KG1 (cell line): ENCODE measurements around the gene CPNE8.

ENCODE experiments used
- DNase-seq: peaks from one replicate; lab custom pipeline; 2025; lab: John Stamatoyannopoulos, UW

CPNE8 gene

DNA sequence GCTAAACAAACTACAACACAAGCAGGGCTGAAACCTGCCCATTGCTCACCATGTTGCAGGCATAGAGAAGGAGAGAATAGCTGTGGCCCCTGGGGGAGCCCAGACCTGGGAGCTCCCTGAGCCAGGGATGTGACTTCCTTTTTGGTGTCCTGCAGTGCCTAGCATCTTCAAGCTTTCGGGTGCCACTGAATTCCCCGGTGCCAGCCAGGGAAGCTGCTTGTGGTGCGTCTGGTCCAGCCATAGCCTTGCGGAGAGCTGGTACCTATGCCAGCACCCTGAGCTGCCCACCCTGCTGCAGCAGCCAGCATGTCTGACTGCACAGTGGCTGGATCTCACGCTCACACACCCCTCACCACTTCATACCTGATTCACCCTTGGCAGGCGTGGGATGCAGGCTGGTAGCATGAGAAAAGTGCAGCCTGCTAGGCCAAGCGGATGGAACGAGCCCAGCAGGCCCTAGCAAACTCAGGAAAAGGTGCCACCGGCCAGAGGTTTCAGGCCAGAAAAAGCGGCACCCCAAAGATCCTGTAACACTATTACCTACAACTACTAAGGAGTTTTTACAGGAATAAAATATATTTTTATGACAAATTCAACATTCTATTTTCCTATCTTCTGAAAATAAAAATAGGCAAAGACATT, 183.7 kb downstream of the CPNE8 start:
- no peak for DNase-seq

DNA sequence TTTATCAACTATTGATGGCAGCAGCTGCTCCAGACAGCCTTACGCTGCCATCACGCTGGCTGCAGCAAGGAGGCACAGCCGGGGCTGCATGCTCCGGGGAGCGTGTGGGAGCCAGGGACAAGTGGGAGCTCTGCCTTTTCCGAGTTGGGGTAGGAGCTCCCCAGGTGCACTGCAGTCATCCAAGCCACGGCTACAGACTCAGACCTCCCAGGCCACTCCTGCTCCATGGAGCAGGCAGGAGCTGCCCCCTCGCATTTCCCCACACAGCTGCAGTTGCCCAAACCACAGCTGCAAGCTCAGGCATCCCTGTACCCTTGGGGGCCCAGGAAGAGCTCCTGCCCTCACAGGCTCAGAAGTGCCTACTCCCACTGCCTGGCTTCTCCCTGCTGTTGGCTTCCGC, 184.7 kb downstream of the CPNE8 start:
- DNase-seq, result no peak

DNA sequence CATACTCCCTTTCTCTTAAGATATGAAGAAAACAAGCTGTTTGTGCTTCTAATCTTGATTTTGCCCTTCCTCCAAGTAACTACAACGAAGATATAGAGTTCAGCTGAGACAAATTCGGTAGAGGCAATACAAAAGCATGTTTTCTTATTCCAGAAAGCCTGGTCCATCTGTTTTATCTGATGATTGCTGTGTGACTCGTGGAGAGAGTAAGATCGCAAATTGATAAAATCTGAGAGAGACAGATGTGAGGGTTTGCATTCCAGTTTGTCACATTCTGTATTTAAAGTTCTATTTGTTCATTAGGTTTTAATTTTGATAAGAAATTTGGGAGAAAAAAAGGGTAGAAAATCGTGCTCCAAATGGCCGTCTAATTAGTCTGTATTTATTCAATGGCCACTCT, 192.1 kb downstream of the CPNE8 start:
- DNase-seq, result no peak

DNA sequence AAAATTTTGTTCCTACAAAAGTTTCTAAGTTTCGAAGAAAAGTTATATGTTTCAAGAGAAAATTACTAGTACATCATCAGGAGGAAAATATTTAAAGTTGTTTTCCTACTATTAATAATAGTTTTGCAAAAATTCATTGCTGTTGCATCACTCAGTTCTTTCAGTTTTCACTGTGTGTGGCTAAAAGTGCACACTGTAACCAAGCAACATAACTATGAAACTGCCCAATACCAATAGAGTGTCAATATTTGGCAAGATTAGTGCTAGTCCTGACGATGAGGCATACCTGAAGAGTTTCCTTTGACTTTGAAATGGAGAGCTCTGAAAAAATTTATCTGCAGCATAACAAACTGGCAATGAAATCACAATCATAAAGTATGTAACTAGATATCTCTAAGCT, 194.3 kb downstream of the CPNE8 start:
- no peak for DNase-seq

DNA sequence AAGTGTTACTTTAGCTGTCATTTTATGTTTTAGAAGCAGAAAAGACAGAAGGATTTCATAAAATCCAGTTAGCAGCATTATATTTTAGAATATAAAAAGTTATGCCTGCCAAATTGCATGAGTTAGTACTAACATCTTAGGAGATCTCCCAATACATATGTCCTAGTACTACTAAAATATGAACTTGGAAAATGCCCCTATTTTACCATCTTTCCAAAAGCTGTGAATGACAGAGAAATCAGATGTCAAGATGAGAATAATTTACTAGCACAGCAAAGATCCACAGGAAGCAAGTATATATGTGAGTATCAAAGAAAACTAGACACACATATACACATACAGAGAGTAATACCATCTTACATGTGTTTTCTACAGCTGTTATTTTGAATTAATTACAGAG, 196.9 kb downstream of the CPNE8 start:
- DNase-seq, result no peak

DNA sequence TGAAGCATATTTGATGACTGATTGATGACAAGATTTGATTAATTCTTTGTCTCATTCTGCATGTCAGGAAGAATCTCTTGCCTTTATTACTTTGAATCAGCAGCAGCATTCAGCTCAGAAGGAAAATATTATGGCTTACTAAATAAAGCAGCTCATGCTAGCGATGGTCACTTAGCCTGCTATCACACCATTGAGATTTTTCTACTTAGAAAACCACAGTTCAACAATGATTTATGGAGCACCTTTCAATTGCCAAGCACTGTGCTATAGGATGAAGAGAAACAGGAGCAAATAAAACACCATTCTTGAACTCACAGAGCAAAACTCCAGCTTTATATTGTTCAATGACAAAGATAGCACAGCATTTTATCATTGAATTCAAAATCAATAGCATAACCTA, 197.7 kb downstream of the CPNE8 start:
- DNase-seq, result no peak

DNA sequence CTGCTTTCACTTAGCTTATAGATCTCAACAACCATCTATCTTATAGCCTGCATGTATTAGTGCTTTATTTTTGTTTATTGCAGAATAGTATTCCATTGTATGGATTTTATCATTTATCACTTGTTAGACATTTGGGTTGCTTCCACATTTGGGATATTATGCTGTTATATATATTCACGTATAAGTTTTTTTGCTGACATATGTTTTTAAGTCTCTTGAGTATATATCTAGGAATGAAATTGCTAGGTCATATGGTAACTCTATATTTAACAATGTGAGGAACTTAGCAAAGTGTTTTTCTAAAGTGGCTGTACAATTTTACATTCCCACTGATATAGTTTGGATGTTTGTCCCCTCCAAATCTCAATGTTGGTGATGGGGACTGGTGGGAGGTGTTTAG, 208.1 kb downstream of the CPNE8 start:
- DNase-seq, result no peak

DNA sequence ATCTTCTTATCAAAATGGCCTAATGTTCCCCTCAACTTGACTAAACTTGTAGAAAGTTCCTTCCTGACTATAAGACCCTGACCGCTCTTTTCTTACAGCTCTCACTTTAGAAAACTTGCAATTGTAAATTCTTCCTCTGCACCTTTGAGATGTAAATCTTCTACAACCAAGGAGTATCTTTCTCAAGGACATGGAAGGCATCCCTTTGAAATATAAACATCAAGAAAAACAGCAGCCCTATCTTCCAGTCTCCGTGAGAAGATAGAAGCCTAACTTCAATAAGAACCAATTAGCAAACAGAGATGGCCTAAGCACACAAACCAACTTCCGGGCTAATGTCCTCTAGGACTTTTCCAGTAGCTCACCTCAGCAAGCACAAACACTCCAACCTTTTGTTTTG, 210.3 kb downstream of the CPNE8 start:
- DNase-seq, result no peak

DNA sequence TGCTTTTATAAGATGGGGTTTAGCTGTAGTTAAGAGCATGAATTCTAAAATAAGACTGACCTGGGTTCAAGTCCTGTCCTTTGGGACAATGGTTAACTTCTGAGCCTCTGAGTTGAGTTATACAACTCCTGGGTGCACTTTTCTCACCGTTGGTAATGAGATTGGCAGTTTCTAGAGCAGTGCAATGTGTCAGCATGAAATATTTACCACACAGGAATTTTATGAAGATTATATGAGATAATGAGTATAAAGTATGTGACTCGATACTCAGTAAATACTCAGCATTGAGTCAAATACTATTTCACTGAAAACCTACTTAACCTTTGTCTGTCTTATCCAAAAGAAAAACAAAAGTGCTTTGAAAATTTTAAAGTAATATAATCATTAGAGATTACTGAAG, 214.2 kb downstream of the CPNE8 start:
- no peak for DNase-seq

DNA sequence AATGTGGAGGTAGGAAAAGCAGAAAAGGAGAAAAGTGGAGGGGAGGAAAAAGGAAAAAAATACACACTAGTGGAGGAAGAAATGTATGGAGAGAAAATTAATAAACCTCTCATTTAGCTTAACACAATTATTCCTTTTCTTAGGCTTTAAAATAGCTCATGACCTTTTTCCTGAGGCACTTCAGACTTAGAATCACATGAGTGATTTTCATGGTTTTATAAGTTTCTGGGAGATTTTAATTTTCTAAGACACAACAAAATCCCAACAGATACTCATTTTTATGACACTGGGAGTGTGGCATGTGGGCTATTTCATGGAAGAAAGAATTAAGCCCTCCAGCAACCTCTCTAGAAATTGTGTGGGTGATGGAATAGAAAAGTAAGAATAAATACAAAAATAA, 214.7 kb downstream of the CPNE8 start:
- DNase-seq, result no peak

DNA sequence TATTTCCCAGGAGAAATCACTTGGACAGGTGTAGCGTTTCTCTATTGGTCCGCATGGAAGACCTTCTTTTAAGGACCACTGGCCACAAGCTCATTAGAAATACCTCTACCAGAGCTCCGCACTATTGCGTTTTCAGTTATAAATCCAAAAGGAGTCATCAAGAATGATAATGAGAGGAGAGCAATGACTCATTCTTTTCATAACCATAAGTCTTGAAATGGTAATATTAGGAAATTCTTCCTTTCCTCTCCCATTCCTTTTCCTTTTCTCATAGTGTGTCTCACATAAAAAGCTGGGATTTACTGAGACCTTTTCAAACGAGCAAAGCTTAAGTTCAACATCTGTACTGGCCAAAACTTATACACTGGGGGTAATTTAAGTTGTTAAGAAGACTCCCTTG, 215.7 kb downstream of the CPNE8 start:
- no peak for DNase-seq

DNA sequence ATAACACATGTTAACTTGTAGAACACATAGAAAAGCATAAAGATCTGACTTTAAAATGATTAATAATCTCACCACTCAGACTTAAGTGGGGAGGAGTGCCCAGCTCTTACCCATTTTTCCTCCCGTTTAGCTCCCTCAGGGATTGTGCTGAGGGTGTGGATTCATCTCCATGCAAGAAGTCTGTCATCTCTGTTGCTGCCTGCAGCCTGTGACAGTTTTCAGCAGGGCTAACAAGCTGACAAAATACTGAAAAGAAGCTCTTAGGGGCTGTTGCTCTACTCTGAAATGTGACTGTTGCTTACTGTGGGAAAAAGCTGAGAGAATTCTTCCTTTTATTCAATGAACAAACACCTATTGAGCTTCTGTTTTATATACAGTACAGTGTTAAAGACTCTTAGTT, 216.2 kb downstream of the CPNE8 start:
- no peak for DNase-seq

DNA sequence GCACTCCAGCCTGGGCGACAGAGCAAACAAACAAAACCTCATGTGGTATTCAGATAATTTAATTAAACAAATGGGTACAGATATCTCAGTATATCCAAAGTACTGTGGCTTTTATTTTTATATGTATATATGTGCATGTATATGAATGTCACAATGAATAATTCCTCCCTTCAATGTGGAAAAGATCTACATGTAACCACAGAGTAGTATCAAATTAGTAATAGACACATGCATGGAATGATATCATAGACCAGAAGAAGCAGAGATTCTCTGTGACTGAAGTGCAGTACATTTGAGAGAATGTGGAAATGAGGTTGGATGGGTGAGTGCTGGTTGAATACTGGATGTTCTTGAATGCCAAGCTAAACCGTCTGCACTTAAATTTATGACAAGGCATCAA, 222.9 kb downstream of the CPNE8 start:
- no peak for DNase-seq

DNA sequence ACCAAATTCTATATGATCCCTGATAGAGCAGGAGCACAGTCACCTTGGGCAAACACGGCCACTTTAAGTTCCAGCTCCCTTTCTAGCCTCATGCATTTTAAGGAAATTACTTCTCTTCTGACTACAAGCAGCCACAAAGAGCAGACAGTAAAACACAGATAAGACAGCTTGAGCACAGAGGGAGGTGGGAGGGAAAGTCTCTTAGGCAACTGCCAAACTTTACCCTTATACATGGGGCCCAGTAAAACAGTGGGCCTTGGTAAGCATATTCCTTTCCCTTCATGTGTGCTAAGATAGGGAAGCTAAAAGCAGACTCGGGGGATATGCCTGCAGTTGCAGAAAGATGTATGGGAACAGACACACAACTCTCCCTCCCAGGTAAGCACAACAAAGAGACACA, 235.9 kb downstream of the CPNE8 start:
- no peak for DNase-seq

DNA sequence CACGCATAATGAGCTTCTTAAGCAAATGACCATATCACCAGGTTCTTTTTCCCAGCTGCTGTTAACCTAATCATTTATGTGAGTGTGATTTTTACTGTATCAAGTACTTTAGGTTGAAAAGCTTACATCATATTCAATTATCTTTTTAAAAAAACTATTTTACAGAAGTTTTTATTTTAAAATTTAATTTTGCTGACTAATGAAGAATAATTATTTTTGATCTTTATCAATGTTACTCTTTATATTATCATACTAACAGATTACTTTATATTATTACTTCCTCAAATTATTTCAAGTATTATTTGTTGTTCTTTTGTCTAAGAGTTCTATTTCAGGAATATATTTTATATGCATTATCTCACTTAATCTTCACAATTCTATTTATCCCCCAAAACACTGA, 236.3 kb downstream of the CPNE8 start:
- DNase-seq, result no peak

DNA sequence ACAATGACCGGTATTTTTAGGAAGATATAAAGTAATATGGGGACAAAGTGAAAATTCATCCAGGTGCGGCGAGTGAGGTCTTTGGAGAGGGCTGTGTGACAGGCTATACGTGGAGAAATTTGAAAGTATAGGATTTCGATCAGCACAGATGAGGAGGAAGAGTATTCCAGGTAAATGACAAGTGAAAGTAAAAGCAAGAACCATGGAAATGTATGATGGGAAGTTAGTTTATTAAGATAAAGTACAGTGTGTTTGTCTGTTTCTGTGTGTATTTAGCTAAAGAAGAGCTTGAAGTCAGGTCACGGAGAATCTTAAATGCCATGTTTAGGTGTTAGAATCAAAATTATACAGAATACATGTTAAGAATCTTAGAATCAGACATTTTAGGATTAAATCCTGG, 239.0 kb downstream of the CPNE8 start:
- no peak for DNase-seq

DNA sequence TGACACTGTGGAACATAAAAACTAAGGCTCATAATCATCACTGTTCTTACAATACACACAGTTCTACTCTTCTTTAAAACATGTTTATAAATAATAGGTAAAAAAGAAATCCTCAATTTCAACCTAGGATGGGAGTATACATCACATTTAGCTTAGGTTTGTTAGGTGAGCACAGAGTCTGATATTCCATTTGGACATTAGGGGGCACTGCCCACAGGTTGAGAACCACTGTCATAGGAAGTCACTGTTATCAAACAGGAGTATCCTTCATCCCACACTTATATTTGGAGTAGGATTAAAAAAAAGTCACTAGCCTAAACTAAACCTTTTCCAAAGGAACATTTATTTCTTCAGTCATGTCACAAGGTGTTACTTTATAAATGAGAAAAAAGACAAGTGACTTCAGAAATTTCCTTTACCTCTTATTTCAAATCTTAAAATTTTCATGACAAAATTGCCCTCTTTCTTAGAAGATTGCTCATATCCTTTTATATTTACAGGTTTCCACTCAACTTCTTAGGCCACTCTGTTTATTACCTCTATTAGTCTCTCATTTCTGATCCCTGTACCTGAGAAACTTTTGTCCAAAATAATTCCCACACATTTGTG, 240.6 kb downstream of the CPNE8 start:
- no peak for DNase-seq

DNA sequence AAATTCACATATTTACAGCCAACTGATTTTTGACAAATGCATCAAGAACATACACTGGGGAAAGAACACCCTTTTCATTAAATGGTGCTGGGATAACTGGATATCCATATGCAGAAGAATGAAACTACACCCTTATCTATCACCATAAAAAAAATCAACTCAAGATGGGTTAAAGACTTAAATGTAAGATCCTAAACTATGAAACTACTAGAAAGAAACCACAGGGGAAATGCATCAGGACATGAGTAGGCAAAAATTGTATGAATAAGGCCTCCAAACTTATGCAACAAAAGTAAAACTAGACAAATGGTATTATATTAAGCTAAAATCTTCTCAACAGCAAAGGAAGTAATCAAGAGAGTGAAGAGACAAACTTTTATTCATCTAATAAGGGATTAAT, 242.6 kb downstream of the CPNE8 start:
- no peak for DNase-seq

DNA sequence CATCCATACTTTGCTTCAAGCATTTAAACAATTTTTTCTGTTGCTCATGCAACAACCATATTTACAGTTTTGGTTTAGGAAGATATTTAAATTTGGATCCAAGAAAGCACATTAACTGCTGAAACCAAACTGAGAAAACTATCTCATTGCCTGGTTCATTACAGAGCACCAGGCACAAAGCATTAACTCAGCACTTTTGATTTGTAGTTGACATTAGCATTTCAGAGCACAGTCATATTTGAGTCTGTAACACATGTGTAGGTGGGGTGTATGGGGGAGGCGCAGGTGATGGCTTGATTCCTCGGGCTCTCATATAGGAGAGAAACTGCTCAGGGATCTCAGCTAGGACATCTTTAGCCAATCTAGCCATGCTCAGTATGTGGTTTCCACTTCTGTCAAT, 251.7 kb downstream of the CPNE8 start:
- no peak for DNase-seq

DNA sequence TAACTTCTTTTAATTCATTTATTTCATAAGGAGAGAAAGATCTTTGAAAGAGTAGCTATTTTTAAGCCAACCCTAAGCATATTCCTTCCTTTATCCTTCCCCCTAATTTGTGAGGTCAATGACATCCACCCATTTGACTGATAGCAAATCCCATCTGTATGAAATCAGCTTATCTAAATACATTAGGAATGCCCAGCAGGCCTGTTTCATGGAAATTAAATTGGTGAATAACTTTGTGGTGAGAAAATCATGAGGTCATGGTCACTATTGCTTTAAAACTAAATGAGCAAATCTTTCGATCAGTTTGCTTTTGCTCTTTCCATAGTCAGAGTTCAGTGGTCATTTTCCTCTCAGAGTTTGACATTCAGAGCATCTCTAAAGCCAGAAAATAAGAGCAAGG, 256.6 kb downstream of the CPNE8 start:
- DNase-seq, result no peak

DNA sequence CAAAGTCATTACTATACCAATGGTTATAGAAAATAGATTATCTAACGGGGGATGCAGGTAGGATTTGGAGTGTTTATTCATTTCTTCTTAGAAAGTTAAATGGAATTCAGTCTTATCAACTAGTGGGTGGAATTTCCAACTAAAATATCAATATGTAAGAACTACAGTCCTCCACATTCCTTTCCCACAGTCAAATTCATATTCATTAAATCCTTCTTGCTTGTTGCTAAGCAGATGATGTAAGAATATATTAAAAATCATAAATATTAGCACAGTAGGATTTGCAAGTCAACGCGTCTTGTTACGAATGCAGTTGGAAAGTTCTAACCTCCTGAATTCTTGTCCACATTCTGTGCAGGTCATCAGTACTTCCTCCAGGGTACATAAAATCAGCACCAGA, 259.2 kb downstream of the CPNE8 start:
- no peak for DNase-seq

DNA sequence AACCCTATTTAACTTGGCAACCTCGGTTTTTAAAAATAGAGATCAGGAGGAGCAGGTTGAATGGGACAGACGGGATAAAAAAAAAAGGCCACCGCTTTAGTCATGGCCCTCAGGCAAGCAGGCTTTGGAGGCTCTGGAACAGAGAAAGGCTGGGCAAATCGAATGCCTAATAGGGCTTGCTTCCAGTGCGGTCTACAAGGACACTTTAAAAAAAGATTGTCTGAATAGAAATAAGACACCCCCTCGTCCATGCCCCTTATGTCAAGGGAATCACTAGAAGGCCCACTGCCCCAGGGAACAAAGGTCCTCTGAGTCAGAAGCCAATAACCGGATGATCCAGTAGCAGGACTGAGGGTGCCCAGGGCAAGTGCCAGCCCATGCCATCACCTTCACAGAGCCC, 265.8 kb downstream of the CPNE8 start:
- no peak for DNase-seq

DNA sequence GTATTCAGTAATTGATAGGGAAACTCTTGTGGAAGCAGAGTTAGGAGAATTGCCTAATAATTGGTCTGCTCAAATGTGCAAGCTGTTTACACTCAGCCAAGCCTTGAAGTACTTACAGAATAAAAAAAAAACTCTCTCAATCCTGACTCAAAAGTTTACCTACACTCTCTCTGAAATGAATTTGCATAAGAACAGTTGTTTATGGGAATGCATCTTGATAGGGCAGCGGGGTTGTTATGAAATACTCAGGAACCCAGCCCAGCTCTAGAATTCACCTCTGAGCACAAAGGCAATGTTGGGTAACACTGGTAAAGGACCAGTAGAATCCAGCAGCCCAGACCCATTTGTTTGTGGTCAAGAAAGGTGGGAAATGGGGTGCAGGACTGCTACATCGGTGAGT, 267.0 kb downstream of the CPNE8 start:
- no peak for DNase-seq

DNA sequence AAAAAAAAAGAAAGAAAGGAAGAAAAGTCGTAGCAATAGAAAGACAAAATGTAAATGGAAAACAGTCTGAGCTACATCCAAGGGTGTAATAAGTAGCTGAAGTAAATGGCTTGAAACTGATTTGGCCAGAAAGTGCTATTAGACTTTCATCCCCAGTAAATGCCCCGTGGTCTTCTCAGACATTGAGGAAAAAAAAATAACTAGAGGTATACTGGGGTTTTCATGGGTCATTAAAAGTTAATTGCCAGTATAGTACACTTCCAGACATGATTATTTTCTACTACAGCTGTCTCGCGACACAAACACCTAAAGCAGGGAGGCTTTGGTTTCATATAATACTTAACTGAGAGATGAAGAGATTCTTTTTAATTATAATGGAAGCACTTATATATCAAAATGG, 271.9 kb downstream of the CPNE8 start:
- no peak for DNase-seq

DNA sequence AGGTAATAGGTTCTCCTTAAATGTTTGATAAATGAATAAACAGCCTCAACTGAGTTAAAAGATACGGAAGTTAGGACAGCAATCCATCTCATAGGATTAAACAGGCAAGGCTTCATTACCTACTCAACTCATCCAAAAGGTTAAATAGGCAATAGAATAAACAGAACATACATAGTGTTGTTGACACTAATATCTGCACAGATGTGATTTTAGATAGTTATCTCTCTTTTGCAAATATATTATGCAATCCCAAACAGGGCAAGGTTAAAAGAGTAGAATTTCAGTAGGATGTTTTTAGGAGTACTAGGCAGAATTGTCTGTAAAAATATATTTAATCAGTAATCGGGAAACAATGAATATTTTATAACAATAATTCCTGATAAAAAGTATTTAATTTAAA, 276.3 kb downstream of the CPNE8 start:
- no peak for DNase-seq
